ENCODE data around the gene GPC6.

GRCh38 chr13:93352616-93353015 is 126.0 kb downstream of the GPC6 start:
- TF ChIP-seq, protein P1, sequence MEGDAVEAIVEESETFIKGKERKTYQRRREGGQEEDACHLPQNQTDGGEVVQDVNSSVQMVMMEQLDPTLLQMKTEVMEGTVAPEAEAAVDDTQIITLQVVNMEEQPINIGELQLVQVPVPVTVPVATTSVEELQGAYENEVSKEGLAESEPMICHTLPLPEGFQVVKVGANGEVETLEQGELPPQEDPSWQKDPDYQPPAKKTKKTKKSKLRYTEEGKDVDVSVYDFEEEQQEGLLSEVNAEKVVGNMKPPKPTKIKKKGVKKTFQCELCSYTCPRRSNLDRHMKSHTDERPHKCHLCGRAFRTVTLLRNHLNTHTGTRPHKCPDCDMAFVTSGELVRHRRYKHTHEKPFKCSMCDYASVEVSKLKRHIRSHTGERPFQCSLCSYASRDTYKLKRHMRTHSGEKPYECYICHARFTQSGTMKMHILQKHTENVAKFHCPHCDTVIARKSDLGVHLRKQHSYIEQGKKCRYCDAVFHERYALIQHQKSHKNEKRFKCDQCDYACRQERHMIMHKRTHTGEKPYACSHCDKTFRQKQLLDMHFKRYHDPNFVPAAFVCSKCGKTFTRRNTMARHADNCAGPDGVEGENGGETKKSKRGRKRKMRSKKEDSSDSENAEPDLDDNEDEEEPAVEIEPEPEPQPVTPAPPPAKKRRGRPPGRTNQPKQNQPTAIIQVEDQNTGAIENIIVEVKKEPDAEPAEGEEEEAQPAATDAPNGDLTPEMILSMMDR (IDR thresholded peaks at IDR 0.05), result no peak
- no peak for TF ChIP-seq EZH2 (IDR thresholded peaks at IDR 0.05; ENCODE audit: borderline replicate concordance, insufficient read depth, low read depth, low read length, poor library complexity, severe bottlenecking)

Data from B cell (primary cell).